Left ventricle myocardium inferior (tissue), 1 donor: ENCODE data around the gene HHAT. TPM values are rescaled to one million over a fixed set of nuclear protein-coding genes. Genes with fewer than 3 reads are reported as not detected.

Source experiments
- DNase-seq: peaks from one replicate; pipeline ENCODE4 v3.0.0-alpha.2; 2020
- H3K27ac ChIP-seq: fragments of 200-600 bp; replicated peaks from 2 replicates; pipeline ENCODE4 v1.8.0; 2021
- H3K27me3 ChIP-seq: fragments of 200-600 bp; 2 replicates; pipeline ENCODE4 v1.8.0; 2021; ENCODE audit warnings: low read depth
- H3K36me3 ChIP-seq: fragments of 200-600 bp; 2 replicates; pipeline ENCODE4 v1.8.0; 2021
- H3K4me1 ChIP-seq: fragments of 200-600 bp; 2 replicates; pipeline ENCODE4 v1.8.0; 2021
- H3K4me3 ChIP-seq: fragments of 200-600 bp; 2 replicates; pipeline ENCODE4 v1.8.0; 2021; ENCODE audit warnings: mild to moderate bottlenecking, moderate library complexity
- H3K9me3 ChIP-seq: fragments of 200-600 bp; replicated peaks from 2 replicates; pipeline ENCODE4 v1.8.0; 2021
- CTCF ChIP-seq: fragments of 200-600 bp; IDR thresholded peaks from 2 replicates; pipeline ENCODE4 v1.8.0; 2021; ENCODE audit warnings: antibody characterized with exemption, mild to moderate bottlenecking, borderline replicate concordance
- intact Hi-C: fragments of 100-400 bp; cut with micrococcal nuclease; formaldehyde crosslinking; loops from one replicate; pipeline ENCODE4 v1.11.0; 2022
- total RNA-seq: library from RNA; stranded (reverse); fragmentation: NEBNext Ultra II Directional; extraction: Animal tissue kit (Norgen Biotek cat#: 25700); gene quantifications from one replicate; pipeline ENCODE4 v1.2.1, GENCODE V29; 2021
- donor health status: DM: no; HTN: yes; CAD: no; lungs with severe emphysema.

Gene HHAT
- total RNA-seq, 1 donor from 2014 or later, result 2.1 TPM

DNA sequence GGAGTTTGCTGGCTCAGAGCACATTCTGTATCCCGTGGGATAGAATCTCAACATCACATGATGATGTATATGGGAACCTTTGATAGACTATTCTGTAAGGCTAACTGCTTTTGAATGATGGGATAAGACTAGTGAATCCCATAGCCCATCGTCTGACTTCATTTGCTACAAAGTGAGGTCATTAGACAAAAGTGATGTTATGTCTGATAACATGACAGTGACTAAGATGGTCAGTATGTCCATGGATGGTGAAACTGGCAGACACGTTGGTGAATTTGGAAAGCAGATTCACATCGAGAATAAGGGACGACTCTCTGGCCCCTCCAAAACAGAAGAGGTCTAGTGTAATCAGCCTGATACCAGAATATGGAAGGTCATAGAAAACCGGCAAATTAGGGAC is 108.4 kb downstream of the HHAT start:
- no peak for DNase-seq
- no peaks in the 10 kb centered on the region for H3K9me3 ChIP-seq
- no peaks in the 10 kb centered on the region for H3K4me1 ChIP-seq
- H3K36me3 ChIP-seq, result no peaks in the 10 kb centered on the region
- no peak overlapping the region for H3K4me3 ChIP-seq
- H3K27me3 ChIP-seq, result no peaks in the 10 kb centered on the region
- H3K27ac ChIP-seq, result no peak overlapping the region
- intact Hi-C loops, result no loop called here
- no peak for TF ChIP-seq CTCF

- H3K36me3 ChIP-seq, result no peaks in the 10 kb centered on the region
- DNase-seq, result no peak
- H3K9me3 ChIP-seq, result no peaks in the 10 kb centered on the region
- intact Hi-C loops, result no loop called here
- no peaks in the 10 kb centered on the region for H3K4me1 ChIP-seq
- H3K27ac ChIP-seq, result no peak overlapping the region
- TF ChIP-seq CTCF, result no peak
- H3K27me3 ChIP-seq, result no peaks in the 10 kb centered on the region
- no peak overlapping the region for H3K4me3 ChIP-seq
These were observed 109.1 kb downstream of the HHAT start for GRCh38 chr1:210437781-210438180.

- no peak for TF ChIP-seq CTCF
- Histone ChIP-seq H3K27me3 (no peaks in the 10 kb centered on the region), H3K36me3 (no peaks in the 10 kb centered on the region), H3K4me1 (no peaks in the 10 kb centered on the region), H3K9me3 (no peaks in the 10 kb centered on the region), H3K4me3 (no peak overlapping the region), H3K27ac (no peak overlapping the region)
- DNase-seq, result no peak
- intact Hi-C loops, result no loop called here
These were observed 110.5 kb downstream of the HHAT start for GRCh38 chr1:210438928-210439841.

DNA sequence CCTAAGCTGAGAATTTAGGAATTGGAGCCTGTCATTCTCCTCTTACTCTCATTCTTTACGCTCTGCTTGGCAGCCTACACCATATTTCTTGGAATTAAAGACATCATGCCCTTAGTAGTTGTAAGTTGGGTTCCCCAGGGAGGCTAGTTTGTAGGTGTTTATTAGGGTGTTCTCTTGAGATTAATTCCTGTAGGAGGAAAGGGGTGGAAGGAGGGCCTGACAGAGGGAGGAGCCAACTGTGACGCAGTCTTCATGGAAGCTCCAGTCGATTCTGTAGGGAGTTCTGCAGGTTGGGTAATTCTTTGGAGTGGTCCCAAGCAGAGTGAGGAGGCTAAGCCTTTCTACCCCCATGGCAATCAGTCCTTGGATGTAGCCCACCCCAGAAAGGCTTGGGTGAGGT is 111.4 kb downstream of the HHAT start:
- DNase-seq, result no peak
- no peaks in the 10 kb centered on the region for H3K27me3 ChIP-seq

GRCh38 chr1:210441028-210441427 is 112.3 kb downstream of the HHAT start:
- H3K4me1 ChIP-seq, result no peaks in the 10 kb centered on the region
- intact Hi-C loops, result no loop called here
- no peaks in the 10 kb centered on the region for H3K36me3 ChIP-seq
- TF ChIP-seq CTCF, result no peak
- H3K4me3 ChIP-seq, result no peak overlapping the region
- no peaks in the 10 kb centered on the region for H3K27me3 ChIP-seq
- no peak for DNase-seq
- H3K27ac ChIP-seq, result no peak overlapping the region
- no peaks in the 10 kb centered on the region for H3K9me3 ChIP-seq

More for the DNA sequence above, 111.4 kb downstream of the HHAT start:
- H3K9me3 ChIP-seq, result no peaks in the 10 kb centered on the region
- no peaks in the 10 kb centered on the region for H3K36me3 ChIP-seq
- H3K4me1 ChIP-seq, result no peaks in the 10 kb centered on the region
- H3K4me3 ChIP-seq, result no peak overlapping the region
- no peak for TF ChIP-seq CTCF
- intact Hi-C loops, result no loop called here
- H3K27ac ChIP-seq, result no peak overlapping the region
